ENCODE results near the gene HCRTR2. TPM values are rescaled to one million over a fixed set of nuclear protein-coding genes. Genes with fewer than 3 reads are reported as not detected.

The HCRTR2 gene
- total RNA-seq, 1 experiment from 2014 or later: not detected

GRCh38 chr6:55182016-55182650, 7.8 kb downstream of the HCRTR2 start:
- POLR2A ChIA-PET: no interaction called here
- ATAC-seq (no peak), DNase-seq (ENCODE audit: low spot score) (no peak)
- Mint-ChIP-seq H3K36me3 (no peaks in the 10 kb centered on the region), H3K27me3 (ENCODE audit: low read depth) (no peaks in the 10 kb centered on the region; the same call in 1 of the 2 replicates), H3K9me3 (no peaks in the 10 kb centered on the region), H3K4me1 (no peaks in the 10 kb centered on the region), H3K4me3 (no peak overlapping the region), H3K27ac (no peak overlapping the region)
- no peak for TF ChIP-seq NFYB (CRISPR knock-in tag; conservative IDR thresholded peaks at IDR 0.05; ENCODE audit: low read depth)
- TF ChIP-seq, protein P1, sequence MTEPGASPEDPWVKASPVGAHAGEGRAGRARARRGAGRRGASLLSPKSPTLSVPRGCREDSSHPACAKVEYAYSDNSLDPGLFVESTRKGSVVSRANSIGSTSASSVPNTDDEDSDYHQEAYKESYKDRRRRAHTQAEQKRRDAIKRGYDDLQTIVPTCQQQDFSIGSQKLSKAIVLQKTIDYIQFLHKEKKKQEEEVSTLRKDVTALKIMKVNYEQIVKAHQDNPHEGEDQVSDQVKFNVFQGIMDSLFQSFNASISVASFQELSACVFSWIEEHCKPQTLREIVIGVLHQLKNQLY (CRISPR knock-in tag; IDR thresholded peaks at IDR 0.05): no peak
- TF ChIP-seq, protein P2, sequence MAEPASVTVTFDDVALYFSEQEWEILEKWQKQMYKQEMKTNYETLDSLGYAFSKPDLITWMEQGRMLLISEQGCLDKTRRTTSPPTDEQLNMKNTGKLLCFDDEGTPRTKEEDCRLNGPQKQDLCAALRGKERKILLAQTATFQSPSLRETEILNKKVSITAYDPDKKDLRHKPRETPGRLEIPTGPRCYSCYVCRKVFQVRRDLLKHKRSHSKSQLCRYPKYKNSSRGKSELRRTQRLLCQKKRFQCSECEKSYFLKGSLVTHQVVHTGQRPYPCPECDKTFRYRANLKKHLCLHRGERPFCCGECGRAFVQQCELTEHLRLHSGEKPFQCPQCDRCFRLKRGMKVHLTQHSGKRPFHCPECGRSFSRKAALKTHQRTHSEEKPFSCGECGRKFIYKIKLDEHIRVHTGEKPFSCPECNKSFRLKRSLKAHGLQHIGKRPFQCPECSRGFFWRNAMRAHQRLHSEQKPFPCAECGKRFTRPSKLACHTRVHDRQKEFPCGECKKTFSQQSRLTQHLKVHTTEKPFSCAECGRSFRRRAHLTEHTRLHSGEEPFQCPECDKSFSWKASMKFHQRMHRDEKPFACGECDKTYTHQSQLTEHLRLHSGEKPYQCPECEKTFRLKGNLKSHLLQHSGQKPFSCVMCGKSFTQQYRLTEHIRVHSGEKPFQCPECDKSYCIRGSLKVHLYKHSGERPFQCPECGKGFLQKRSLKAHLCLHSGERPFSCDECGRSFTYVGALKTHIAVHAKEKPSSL (CRISPR knock-in tag; conservative IDR thresholded peaks at IDR 0.05): no peak
- CTCF ChIA-PET: interaction anchor here (0.6 kb wide), 1 partner anchor 156 kb away, joined by 3 read pairs; no protein-coding TSS in a partner anchor

DNA sequence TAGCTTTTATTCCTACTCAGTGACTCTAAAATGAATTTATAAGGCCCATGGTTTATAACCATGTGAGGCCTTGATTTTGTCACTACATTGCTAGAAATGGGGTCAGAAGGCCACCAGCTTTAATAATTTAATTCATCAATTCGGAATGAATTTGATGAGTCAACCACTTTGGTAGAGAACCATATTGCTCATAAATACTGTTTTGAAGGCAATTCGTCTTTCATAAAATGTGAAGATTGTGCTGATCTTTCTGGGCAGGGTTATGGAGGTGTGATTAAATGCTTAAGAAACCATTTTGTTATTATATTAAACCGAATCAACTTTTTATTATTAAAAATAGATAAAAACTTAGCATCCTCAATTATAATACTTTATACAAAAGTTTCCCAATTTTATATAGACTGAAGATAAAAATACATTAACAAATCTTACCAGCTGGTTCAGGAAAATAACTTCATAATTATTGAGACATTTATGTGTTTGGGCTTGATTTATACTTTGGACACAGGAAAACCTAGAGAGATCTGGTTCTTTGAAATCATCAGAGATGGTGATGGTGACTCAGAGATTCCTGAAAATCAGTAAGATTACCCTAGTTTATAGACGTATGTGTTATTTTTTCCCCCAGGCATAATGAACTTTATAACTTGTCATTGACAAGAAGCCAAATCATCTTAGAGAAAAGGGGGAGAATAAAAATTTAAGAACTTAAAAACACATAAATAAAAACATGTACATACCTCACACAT, 10.6 kb downstream of the HCRTR2 start:
- ChIA-PET POLR2A (no interaction called here), CTCF (no interaction called here)
- ATAC-seq (no peak), DNase-seq (ENCODE audit: low spot score) (no peak)
- Mint-ChIP-seq H3K4me3 (no peak overlapping the region), H3K27ac (no peak overlapping the region), H3K4me1 (no peaks in the 10 kb centered on the region), H3K36me3 (no peaks in the 10 kb centered on the region), H3K27me3 (ENCODE audit: low read depth) (no peaks in the 10 kb centered on the region), H3K9me3 (no peaks in the 10 kb centered on the region)
- no peak for TF ChIP-seq AR (CRISPR knock-in tag; IDR thresholded peaks at IDR 0.05)
- TF ChIP-seq, protein P3, sequence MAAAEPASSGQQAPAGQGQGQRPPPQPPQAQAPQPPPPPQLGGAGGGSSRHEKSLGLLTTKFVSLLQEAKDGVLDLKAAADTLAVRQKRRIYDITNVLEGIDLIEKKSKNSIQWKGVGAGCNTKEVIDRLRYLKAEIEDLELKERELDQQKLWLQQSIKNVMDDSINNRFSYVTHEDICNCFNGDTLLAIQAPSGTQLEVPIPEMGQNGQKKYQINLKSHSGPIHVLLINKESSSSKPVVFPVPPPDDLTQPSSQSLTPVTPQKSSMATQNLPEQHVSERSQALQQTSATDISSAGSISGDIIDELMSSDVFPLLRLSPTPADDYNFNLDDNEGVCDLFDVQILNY (CRISPR knock-in tag; IDR thresholded peaks at IDR 0.05): no peak
- TF ChIP-seq ZNF219 (CRISPR knock-in tag; IDR thresholded peaks at IDR 0.05; ENCODE audit: borderline replicate concordance): no peak
- TF ChIP-seq ZSCAN18 (CRISPR knock-in tag; IDR thresholded peaks at IDR 0.05): no peak
- no peak for TF ChIP-seq FOXP1 (CRISPR knock-in tag; IDR thresholded peaks at IDR 0.05; ENCODE audit: borderline replicate concordance)
- no peak for TF ChIP-seq ZNF232 (CRISPR knock-in tag; IDR thresholded peaks at IDR 0.05)
- TF ChIP-seq USF1 (CRISPR knock-in tag; IDR thresholded peaks at IDR 0.05): no peak

GRCh38 chr6:55198715-55199114, 24.4 kb downstream of the HCRTR2 start:
- Mint-ChIP-seq H3K4me3 (no peak overlapping the region), H3K27ac (no peak overlapping the region), H3K27me3 (ENCODE audit: low read depth) (no peaks in the 10 kb centered on the region), H3K36me3 (no peaks in the 10 kb centered on the region), H3K4me1 (no peaks in the 10 kb centered on the region), H3K9me3 (peaks cover 7% of the 10 kb centered on the region)
- DNase-seq (ENCODE audit: low spot score) (no peak), ATAC-seq (peak; percentile 75)
- ChIA-PET CTCF (no interaction called here), POLR2A (no interaction called here)
- TF ChIP-seq, protein P4, sequence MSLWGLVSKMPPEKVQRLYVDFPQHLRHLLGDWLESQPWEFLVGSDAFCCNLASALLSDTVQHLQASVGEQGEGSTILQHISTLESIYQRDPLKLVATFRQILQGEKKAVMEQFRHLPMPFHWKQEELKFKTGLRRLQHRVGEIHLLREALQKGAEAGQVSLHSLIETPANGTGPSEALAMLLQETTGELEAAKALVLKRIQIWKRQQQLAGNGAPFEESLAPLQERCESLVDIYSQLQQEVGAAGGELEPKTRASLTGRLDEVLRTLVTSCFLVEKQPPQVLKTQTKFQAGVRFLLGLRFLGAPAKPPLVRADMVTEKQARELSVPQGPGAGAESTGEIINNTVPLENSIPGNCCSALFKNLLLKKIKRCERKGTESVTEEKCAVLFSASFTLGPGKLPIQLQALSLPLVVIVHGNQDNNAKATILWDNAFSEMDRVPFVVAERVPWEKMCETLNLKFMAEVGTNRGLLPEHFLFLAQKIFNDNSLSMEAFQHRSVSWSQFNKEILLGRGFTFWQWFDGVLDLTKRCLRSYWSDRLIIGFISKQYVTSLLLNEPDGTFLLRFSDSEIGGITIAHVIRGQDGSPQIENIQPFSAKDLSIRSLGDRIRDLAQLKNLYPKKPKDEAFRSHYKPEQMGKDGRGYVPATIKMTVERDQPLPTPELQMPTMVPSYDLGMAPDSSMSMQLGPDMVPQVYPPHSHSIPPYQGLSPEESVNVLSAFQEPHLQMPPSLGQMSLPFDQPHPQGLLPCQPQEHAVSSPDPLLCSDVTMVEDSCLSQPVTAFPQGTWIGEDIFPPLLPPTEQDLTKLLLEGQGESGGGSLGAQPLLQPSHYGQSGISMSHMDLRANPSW (CRISPR knock-in tag; conservative IDR thresholded peaks at IDR 0.05; ENCODE audit: low read depth): no peak
- TF ChIP-seq EMX1 (CRISPR knock-in tag; IDR thresholded peaks at IDR 0.05) (no peak), PREB (CRISPR knock-in tag; IDR thresholded peaks at IDR 0.05; ENCODE audit: borderline replicate concordance) (no peak), NR2C2 (CRISPR knock-in tag; IDR thresholded peaks at IDR 0.05) (no peak), TEAD1 (CRISPR knock-in tag; IDR thresholded peaks at IDR 0.05) (no peak), ZNF423 (CRISPR knock-in tag; IDR thresholded peaks at IDR 0.05) (no peak), MXD4 (CRISPR knock-in tag; IDR thresholded peaks at IDR 0.05; ENCODE audit: borderline replicate concordance) (no peak)
